GM21825 (cell line): ENCODE measurements around the gene CEP78.

Experiments used
- ATAC-seq: cut with Tn5 transposase; IDR thresholded peaks from one replicate; pipeline ENCODE4 v1.9.1; 2021; ENCODE audit warnings: mild to moderate bottlenecking, moderate library complexity; ENCODE audit not compliant: unreplicated experiment

Gene CEP78

DNA sequence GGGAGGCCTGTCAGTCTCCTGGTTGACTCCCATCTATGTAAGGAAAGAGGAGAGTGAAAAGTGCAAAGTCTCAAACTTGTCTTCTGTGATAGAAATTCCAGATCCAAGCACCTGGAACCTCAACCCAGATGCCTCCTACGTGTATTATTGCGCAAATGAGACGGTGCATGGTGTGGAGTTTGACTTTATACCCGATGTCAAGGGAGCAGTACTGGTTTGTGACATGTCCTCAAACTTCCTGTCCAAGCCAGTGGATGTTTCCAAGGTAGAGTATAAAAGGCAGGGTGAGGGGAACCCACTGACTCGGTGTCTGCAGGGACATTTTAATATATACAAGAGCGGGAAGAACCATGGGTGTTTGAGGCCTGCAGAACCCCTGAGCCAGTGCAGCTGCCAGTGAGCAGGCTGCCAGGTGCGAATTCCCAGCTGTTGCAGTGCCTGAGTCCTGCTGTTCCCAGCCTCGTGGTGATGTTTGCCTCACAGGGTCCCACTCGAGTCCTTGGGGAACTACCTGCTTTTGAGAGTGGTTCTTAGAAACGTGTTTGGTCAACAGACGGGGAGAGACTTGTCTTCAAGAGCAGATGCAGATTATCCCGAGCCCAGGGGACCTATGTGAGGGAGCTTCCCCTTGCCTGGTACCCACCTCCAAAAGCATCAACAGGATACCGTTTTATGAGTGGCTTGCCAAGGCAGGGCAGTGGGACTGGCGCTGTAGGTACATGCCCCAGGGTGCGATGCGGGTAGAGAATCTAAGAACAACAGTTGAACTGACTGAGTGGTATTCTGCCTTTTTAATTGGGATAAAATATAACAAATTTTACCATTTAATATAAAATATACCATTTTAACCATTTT lies 70.6 kb downstream of the CEP78 start:
- ATAC-seq: no peak

DNA sequence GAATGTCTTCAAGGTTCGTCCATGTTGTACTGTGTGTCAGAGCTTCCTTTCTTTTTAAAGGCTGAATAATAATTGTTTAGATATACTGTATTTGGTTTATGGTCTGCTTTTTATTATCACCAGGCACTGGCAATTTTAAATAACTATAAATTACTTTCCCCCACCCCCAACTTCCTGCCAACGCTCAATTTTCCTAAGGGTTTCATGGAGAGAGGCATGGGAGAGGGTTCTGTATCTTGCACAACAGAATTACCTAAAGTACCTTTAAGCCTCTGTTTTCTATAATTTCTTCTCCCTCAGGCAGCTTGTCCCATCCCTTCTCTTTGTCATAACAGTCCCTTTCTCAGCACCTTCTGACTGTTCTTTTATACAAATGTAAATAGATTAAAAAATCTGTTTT lies 71.5 kb downstream of the CEP78 start:
- no peak for ATAC-seq

DNA sequence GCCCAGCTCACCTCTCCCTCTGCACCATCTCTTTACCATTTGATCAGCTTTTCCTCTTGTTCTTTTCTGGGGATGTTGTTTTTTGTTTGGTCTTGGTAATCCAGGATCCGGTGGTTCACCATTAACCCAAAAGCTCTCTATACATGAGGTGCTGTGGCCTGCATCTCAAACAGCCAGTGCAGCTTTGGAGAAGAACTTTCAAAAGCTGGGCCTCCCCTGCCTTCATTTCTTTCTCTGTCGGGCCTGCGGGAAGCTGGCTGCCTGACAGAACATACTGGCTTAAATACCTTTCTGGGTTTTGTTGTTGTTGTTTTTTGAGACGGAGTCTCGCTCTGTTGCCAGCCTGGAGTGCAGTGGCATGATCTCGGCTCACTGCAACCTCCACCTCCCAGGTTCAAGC lies 73.2 kb downstream of the CEP78 start:
- ATAC-seq: no peak

DNA sequence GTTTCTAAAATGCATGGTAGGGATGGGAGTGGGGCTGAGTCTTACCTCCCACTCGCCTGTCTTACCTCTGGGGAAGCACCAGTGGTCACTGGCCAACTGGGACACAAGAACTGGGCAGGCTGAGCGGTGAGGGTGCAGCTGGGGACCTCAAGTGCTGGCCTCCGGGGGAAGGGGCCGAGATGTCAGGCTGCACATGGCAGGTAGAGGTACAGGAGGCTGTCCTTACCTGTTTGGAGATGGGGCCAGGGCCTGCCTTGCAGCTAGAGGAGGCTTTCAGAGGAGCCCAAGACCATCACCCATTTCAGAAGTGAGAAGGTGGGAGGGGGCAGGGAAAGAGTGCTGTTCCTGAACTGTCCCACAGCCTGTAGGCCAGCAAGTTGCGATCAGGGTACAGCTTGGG lies 75.2 kb downstream of the CEP78 start:
- no peak for ATAC-seq

DNA sequence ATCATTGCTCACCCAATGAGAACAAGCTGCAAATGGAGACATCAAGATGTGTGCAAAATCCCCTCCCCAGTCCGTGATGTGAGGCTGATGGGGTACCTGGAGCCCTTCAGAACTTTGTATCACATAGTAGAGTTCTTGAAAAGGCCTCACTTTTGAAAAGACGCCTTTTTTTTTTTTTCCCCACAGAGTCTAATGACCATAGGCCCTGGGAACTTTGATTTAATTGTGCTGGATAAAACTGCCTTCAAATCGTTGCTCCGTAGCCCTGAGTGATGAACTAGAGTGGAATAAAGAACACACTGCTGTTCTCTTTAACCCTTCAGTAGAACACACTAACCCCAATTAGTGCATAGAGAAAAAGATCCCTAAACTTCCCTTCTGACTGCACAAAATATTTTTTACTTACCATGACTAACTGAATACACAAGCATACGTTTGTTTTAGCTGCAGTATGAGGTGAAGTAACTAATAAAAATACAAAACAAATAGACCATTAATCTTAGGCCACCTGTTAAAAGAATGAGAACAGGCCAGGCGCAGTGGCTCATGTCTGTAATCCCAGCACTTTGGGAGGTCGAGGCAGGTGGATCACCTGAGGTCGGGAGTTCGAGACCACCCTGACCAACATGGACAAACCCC lies 76.1 kb downstream of the CEP78 start:
- no peak for ATAC-seq

DNA sequence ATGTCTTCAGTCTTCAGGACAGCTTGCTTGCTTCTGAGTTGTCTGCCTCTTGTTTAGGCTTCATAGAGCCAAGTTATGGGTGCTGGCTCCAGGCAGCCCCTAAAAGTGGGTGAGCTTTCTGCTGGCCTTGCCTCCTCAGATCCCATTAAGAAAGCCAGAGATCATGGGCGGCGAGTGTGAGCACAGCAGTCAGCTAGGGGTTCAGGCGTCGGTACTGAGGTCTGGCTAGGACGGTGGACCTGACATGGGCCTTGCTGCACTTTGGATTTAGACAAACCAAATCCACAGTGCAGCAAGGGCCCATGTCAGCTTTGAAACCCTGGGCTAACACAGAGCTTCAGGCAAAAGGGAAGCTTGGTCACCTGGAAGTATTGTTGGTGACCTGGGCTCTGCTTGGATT lies 78.7 kb downstream of the CEP78 start:
- no peak for ATAC-seq

DNA sequence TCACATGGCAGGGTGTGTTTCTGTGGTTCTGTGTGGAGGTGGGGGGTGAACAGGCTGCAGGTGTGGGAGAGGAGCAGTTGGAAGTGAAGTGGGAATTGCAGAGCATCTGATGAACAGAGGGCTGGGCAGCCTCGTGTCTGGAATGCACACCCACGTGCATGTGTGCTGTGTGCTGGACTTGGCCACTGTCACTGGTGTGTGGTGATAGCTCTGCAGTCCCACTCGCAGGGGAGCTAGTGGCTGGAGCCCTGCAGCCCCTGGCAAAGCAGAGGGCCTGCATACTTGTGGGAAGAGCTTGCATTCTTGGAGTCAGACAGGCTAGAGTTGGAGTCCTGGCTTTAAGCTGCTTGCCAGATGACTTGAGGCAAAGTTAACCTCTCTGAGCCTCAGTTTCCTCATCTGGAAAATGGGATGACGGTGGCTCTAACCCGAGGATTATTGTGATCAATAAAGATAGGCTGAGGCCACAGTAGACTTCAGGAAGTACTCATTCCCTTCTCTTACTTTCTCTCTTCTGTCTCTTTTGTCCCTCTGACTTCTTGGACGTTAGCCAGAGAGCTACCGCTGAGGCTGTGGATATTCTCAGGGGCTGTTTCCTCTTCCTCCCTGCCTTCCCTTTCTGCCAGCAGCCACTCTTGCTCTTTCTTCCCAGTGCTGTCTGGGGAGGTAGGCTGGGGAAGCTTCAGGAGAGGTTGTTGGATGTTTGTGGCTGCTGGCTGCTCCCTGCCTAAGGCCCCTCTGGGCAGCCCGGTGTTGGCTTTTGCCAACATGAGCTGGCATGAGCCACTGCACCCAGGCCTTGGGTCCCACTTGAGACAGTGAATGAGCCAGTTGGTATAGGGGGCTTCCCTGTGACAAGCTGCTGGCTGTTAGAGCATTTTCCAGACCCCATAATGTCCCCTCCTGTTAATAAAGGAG lies 79.3 kb downstream of the CEP78 start:
- no peak for ATAC-seq

DNA sequence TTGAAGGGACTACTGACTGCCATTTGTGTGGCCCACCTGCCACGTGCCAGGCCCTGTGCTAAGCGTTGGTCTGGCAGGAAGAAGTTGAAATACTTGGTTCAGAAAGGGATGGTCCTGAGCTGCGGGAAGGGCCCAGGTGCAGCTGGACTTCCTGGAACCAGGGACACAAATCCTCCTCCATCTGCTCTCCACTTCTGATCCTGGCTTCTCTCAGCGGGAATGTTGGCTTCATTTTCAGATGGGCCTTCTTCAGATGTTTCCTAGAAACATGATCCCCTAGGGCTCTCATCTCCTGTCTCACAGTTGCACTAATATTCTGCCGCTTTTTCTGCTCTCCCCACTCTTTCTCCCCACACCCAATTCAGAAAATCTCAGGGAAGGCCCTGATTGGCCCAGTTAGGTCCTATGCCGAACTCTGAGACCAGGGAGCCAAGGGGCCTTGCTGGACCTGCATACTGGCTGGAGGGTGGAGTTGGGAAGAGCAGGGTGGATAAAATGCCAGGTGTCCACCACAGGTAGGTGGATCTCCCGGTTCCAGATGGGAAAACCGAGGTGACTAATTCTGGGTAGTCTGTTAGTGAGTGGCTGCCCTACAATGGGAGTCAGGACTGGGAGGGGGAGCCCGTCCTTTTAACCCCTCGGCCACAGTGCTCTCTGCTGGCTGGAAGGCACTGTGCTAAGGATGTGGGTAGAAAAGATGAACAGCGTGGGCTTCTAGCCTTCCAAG lies 80.5 kb downstream of the CEP78 start:
- no peak for ATAC-seq

DNA sequence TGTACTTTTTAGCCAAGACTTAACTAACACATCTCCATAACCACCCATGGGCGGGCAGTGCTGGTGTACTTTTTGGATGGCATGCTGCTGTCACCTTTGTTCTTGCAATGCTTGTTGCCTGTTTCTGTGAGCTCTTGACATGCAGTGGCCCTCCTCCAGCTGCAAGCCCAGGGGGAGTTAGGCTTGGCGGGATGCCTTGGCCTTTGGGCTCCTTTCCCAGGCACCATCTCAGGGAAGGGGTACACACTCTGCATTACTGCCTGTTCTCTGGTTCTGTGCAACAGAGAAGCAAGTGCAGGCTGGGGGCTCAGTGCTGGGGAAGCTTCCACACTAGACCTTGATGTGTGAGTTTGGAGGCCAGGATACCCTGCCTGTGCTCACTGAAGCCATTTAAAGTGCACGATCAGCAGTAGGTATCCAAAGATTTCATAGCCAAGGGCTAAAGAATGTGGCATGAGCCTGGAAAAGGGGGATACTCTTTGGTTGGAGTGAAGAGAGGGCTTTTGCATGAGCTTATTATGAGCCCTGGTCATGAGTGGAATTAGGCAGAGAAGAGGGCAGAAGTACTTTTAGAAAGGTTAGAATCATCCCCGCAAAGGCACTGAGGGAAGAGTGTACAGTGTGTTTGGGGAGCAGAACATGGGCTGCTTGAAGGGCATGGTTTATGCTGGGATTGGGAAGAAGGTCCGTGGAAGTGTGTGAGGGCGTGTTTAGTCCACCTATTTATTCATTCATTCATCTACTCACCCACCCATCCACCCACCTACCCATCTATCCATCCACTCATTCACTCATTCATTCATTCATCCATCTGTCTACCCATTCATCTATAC lies 83.5 kb downstream of the CEP78 start:
- ATAC-seq: no peak

DNA sequence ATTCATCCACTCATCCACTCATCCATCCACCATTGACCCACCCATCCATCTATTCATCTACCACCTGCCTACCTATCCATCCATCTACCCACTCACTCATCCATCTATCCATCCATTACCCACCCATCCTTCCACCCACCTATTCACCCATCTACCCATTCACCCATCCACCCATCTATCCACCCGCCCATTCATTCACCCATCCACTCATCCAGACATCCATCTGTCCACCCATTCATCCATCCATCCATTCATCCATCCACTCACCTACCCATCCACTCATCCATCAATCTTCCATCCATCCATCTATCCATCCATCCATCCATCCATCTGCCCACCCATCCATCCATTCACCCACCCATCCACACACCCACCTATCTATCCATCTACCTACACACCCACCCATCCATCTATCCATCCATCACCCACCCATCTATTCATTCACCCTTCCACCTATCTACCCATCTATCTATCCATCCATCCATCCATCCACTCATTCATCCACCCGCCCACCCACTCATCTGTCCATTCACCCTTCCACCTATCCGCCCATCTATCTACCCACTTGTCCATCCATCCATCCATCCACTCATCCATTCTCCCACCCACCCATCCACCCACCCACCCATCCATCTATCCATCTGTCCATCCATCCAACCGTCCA lies 84.3 kb downstream of the CEP78 start:
- ATAC-seq: no peak

DNA sequence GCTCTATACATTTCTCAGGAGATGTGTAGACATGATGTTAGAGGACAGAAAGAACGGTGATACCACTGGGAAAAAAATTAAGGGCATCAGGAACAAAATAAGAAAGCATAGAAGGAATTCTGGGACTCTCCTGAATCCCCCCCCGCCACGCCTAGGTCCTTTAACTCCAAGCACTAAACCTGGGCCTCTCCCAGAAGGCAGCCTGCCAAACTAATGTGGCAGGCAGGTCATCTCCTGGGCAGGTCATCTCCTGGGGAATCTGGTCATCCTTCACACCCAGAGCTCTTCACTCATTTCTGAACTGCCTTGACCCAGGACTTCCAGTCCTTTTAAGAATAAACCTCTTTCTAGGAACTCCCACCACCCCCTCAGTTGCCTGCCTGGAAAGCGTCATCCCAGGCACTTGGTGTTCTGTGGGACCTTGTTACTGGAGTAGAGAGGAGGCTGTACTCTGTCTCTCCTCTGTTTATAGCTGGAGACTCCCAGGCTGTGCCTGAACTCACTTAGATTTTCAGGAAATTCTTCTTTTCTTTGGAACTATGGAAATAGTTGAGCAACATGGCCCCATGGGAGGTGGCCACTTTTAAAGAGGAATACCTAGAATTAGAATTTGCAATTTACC lies 85.1 kb downstream of the CEP78 start:
- no peak for ATAC-seq

DNA sequence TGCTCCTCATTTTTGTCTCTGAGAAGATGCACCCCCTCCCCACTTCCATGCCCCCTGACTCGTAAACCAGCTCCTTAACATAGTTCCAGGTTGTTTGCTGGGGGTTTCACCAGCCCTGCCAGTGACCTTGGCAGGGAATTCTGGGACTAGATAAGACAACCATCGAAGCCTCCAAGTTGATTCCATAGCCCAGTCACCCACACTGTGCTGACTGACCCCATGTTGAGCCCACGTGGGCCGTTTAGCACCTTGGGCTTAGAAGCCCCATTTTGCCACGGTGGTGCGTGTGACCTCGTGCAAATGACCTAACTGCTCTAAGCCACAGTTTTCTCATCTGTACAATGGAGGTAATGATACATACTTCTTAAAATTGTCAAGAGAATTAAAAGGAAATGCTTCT lies 85.6 kb downstream of the CEP78 start:
- ATAC-seq: no peak

DNA sequence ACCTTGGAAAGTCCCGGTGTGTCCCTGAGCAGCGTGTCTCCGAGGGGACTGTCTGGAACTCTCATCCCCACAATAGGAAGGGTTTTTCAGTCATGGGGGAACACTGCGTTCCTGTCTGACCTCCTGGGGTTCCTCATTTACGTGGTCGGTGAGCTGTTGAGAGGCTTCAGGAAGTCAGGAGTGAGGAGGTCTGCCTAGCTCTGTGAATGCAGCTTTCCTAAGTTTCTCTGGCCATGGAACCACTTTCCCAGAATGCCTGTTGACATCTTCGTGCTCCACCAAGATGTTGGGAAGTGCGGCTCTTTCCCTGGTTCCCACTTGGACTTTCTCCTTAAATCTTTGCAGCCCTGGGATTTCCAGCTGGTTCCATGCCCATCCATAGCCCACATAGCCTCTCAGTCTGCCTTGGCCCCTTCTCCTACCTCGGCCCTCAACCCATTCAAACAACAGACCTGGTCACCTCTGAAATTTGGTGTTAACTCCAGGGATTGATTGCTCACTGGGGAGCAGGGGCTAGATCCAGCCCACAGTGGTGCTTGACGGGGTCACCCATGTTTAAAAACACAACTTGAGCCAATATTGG lies 88.3 kb downstream of the CEP78 start:
- ATAC-seq: no peak

DNA sequence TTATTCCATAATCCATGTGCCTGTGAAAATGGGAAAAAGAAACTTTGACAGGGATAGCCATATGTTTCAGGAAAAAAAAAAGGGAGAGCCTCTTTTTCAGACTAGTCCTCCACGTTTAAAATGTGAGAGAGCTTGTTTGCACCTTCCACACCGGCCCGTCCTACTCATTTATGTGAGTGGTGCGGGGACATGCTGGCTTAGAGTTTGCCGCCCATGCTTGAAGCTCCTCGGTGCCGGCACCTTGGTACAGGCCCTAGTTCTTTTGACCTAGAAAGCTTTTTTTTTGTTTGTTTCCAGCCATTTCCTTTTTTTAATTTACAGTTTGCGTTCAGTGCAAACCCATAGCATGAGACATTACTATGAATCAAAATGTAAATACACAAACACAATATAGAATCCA lies 88.8 kb downstream of the CEP78 start:
- ATAC-seq: no peak

DNA sequence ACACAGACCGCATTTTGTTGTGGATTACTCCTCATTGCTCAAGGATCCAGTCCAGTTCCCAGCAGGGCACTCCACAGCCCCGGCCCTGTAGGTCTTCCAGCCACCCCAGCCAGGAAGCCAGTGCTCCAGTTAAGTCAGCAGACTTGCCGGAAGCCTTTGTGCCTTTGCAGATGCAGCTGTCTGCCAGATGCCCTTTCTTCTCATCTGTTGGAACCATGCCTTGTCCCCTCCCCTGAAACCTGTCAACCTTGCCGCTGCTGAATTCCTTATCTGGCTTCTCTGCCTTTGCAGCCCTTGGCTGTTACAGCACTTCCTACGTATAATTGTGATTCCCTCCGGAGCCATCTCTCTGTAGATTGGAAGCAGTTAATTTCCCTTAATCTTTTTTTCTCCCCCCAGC lies 89.5 kb downstream of the CEP78 start:
- no peak for ATAC-seq

DNA sequence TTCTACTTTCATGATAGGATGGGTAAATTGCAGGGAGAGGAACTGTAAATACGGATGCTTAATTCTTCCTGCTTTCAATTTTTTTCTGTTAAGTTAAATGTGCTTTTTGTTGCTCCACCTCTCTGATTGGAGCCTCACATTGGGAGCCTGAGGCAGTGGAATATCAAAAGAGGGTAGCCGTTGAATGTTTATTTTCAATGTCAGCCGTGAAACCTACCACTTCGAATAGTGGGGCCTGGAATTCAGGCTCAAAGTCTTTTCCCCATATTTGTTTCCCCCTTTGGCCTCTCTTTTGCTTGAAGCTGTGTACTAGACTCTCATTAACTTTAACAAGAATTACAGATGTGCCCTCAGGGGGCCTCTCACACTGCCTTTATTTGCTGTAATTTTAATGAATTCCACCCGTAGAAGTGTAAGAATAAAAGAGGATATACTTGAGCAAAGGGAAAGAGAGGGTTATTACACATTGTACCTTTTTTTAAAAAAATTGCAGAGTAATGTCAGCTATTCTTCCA lies 90.0 kb downstream of the CEP78 start:
- no peak for ATAC-seq

DNA sequence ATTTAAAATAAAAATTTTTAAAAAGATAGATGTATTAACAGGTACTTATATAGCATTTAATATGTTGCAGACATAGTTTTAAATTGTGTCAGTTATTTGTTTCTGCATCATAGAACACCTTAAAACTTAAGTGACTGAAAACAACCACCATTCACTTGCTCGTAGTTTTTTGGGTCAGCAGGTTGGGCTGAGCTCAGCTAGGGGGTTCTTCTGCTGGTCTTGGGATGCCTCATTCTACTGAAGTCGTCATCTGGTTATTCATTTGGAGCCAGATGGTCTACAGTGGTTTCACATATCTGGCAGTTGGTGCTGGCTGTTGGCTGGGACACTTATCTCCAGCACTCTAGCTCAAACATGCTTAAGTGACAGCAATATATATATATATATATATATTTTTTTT lies 90.7 kb downstream of the CEP78 start:
- ATAC-seq: no peak
